Measurements from ENCODE around the gene RNF157.

DNA sequence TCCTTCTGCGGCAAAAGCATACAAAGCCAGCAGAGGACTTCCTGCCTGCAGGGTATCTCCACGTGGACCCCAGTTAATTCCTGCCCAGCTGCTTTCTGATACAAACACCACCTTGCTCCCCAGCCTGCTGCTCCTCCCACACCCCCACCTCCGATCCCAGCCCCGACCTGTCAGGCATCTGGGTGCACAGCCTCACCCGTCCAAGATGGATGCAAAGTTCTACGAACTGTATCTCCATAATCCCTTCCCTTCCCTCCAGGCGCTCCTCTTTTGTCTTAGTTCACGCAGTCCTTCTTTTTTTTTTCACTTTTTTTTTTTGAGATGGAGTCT, 83.7 kb downstream of the RNF157 start:
- TF ChIP-seq, protein P1, sequence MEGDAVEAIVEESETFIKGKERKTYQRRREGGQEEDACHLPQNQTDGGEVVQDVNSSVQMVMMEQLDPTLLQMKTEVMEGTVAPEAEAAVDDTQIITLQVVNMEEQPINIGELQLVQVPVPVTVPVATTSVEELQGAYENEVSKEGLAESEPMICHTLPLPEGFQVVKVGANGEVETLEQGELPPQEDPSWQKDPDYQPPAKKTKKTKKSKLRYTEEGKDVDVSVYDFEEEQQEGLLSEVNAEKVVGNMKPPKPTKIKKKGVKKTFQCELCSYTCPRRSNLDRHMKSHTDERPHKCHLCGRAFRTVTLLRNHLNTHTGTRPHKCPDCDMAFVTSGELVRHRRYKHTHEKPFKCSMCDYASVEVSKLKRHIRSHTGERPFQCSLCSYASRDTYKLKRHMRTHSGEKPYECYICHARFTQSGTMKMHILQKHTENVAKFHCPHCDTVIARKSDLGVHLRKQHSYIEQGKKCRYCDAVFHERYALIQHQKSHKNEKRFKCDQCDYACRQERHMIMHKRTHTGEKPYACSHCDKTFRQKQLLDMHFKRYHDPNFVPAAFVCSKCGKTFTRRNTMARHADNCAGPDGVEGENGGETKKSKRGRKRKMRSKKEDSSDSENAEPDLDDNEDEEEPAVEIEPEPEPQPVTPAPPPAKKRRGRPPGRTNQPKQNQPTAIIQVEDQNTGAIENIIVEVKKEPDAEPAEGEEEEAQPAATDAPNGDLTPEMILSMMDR (IDR thresholded peaks at IDR 0.05) = no peak
- TF ChIP-seq POLR2A (IDR thresholded peaks at IDR 0.05) = no peak
